ENCODE measurements around the gene B3GALT5. TPM values are rescaled to one million over a fixed set of nuclear protein-coding genes. Genes with fewer than 3 reads are reported as not detected.

Gene B3GALT5
- total RNA-seq, 1 experiment from 2014 or later, result not detected

GRCh38 chr21:39660191-39660980 lies 47.6 kb downstream of the B3GALT5 start:
- no peak for DNase-seq (ENCODE audit: low spot score)
- in situ Hi-C loops (cut with HindIII; ENCODE audit: low sequenced_read_pairs), result no loop called here

- in situ Hi-C loops (cut with HindIII; ENCODE audit: low sequenced_read_pairs), result no loop called here
- DNase-seq (ENCODE audit: low spot score), result no peak
These were observed 48.4 kb downstream of the B3GALT5 start for GRCh38 chr21:39661121-39661520.

GRCh38 chr21:39661740-39662139 lies 49.0 kb downstream of the B3GALT5 start:
- in situ Hi-C loops (cut with HindIII; ENCODE audit: low sequenced_read_pairs), result no loop called here
- no peak for DNase-seq (ENCODE audit: low spot score)

- in situ Hi-C loops (cut with HindIII; ENCODE audit: low sequenced_read_pairs), result no loop called here
- no peak for DNase-seq (ENCODE audit: low spot score)
These were observed 49.7 kb downstream of the B3GALT5 start for GRCh38 chr21:39662411-39662953.

- no peak for DNase-seq (ENCODE audit: low spot score)
- in situ Hi-C loops (cut with HindIII; ENCODE audit: low sequenced_read_pairs), result no loop called here
These were observed 50.3 kb downstream of the B3GALT5 start for GRCh38 chr21:39663066-39663465.

GRCh38 chr21:39663742-39664492 lies 51.2 kb downstream of the B3GALT5 start:
- in situ Hi-C loops (cut with HindIII; ENCODE audit: low sequenced_read_pairs), result no loop called here
- no peak for DNase-seq (ENCODE audit: low spot score)

- in situ Hi-C loops (cut with HindIII; ENCODE audit: low sequenced_read_pairs), result no loop called here
- no peak for DNase-seq (ENCODE audit: low spot score)
These were observed 51.8 kb downstream of the B3GALT5 start for GRCh38 chr21:39664586-39664985.

GRCh38 chr21:39666026-39666425 lies 53.3 kb downstream of the B3GALT5 start:
- no peak for DNase-seq (ENCODE audit: low spot score)
- in situ Hi-C loops (cut with HindIII; ENCODE audit: low sequenced_read_pairs), result no loop called here

GRCh38 chr21:39666681-39667315 lies 54.1 kb downstream of the B3GALT5 start:
- DNase-seq (ENCODE audit: low spot score), result no peak
- in situ Hi-C loops (cut with HindIII; ENCODE audit: low sequenced_read_pairs), result no loop called here

- no peak for DNase-seq (ENCODE audit: low spot score)
- in situ Hi-C loops (cut with HindIII; ENCODE audit: low sequenced_read_pairs), result no loop called here
These were observed 54.7 kb downstream of the B3GALT5 start for GRCh38 chr21:39667353-39667891.

- in situ Hi-C loops (cut with HindIII; ENCODE audit: low sequenced_read_pairs), result no loop called here
- no peak for DNase-seq (ENCODE audit: low spot score)
These were observed 55.6 kb downstream of the B3GALT5 start for GRCh38 chr21:39668369-39668768.

- in situ Hi-C loops (cut with HindIII; ENCODE audit: low sequenced_read_pairs), result no loop called here
These were observed 56.7 kb downstream of the B3GALT5 start for GRCh38 chr21:39669485-39669884.

GRCh38 chr21:39669976-39670661 lies 57.4 kb downstream of the B3GALT5 start:
- no peak for DNase-seq (ENCODE audit: low spot score)
- in situ Hi-C loops (cut with HindIII; ENCODE audit: low sequenced_read_pairs), result no loop called here

More at GRCh38 chr21:39669485-39669884, 56.7 kb downstream of the B3GALT5 start:
- no peak for DNase-seq (ENCODE audit: low spot score)

- DNase-seq (ENCODE audit: low spot score), result no peak
- in situ Hi-C loops (cut with HindIII; ENCODE audit: low sequenced_read_pairs), result no loop called here
These were observed 58.0 kb downstream of the B3GALT5 start for GRCh38 chr21:39670701-39671100.

GRCh38 chr21:39671986-39672385 lies 59.2 kb downstream of the B3GALT5 start:
- in situ Hi-C loops (cut with HindIII; ENCODE audit: low sequenced_read_pairs), result no loop called here
- no peak for DNase-seq (ENCODE audit: low spot score)

- in situ Hi-C loops (cut with HindIII; ENCODE audit: low sequenced_read_pairs), result no loop called here
- no peak for DNase-seq (ENCODE audit: low spot score)
These were observed 60.4 kb downstream of the B3GALT5 start for GRCh38 chr21:39673163-39673562.

GRCh38 chr21:39673736-39674135 lies 61.0 kb downstream of the B3GALT5 start:
- DNase-seq (ENCODE audit: low spot score), result no peak
- in situ Hi-C loops (cut with HindIII; ENCODE audit: low sequenced_read_pairs), result no loop called here

- in situ Hi-C loops (cut with HindIII; ENCODE audit: low sequenced_read_pairs), result no loop called here
- no peak for DNase-seq (ENCODE audit: low spot score)
These were observed 62.1 kb downstream of the B3GALT5 start for GRCh38 chr21:39674801-39675200.

- in situ Hi-C loops (cut with HindIII; ENCODE audit: low sequenced_read_pairs), result no loop called here
- no peak for DNase-seq (ENCODE audit: low spot score)
These were observed 62.9 kb downstream of the B3GALT5 start for GRCh38 chr21:39675590-39675989.

All from G401 (cell line).